IMR-90 (cell line): ENCODE results near the gene GREB1L. TPM values are rescaled to one million over a fixed set of nuclear protein-coding genes. Genes with fewer than 3 reads are reported as not detected.

Source experiments
- ATAC-seq: fragments of 200-7000 bp; cut with Tn5 transposase; 2 replicates; pipeline ENCODE4 v1.9.1; 2020; ENCODE audit warnings: low read depth, mild to moderate bottlenecking, moderate library complexity
- BruUV-seq: library from RNA; stranded (reverse); fragments of 400-500 nt; replicated peaks from 2 replicates; lab custom pipeline; 2021; lab: Mats Ljungman, UMichigan
- CTCF ChIA-PET: fragments of 300-600 bp; formaldehyde crosslinking; extraction: SDS; loops from one replicate; lab custom pipeline; 2021; ENCODE audit warnings: antibody characterized with exemption; lab: Yijun Ruan, JAX
- POLR2A ChIA-PET: fragments of 300-600 bp; sonication (Branson Sonifier 250); formaldehyde crosslinking; loops from one replicate; lab custom pipeline; 2022; ENCODE audit warnings: antibody characterized with exemption; ENCODE audit not compliant: unreplicated experiment; lab: Charles Lee
- DNase-seq: peaks from one replicate; pipeline ENCODE4 v3.0.0; 2013
- H2AFZ ChIP-seq: replicated peaks from 2 replicates; pipeline ENCODE3; 2013; ENCODE audit warnings: low read length, mild to moderate bottlenecking; ENCODE audit not compliant: poor library complexity
- H2AK5ac ChIP-seq: 2 replicates; pipeline ENCODE4 v1.6.1; 2013; ENCODE audit warnings: low read depth, low read length, inconsistent platforms
- H2AK9ac ChIP-seq: replicated peaks from 2 replicates; pipeline ENCODE3; 2013; ENCODE audit warnings: mild to moderate bottlenecking, low read depth, low read length, moderate library complexity; ENCODE audit not compliant: poor library complexity
- H2BK120ac ChIP-seq: 2 replicates; pipeline ENCODE4 v1.6.1; 2013; ENCODE audit warnings: low read depth, low read length, inconsistent platforms
- H2BK15ac ChIP-seq: 3 replicates; pipeline ENCODE4 v1.6.1; 2013; ENCODE audit warnings: low read depth, low read length, inconsistent platforms
- H2BK20ac ChIP-seq: 2 replicates; pipeline ENCODE4 v1.6.1; 2013; ENCODE audit warnings: low read depth, mild to moderate bottlenecking, inconsistent platforms, low read length, moderate library complexity
- H2BK5ac ChIP-seq: 2 replicates; pipeline ENCODE4 v1.6.1; 2013; ENCODE audit warnings: mild to moderate bottlenecking, low read depth, low read length, inconsistent platforms; ENCODE audit not compliant: poor library complexity, severe bottlenecking
- H3K14ac ChIP-seq: replicated peaks from 2 replicates; pipeline ENCODE4 v1.6.1; 2013; ENCODE audit warnings: low read depth, low read length, inconsistent platforms
- H3K18ac ChIP-seq: 2 replicates; pipeline ENCODE4 v1.6.1; 2013; ENCODE audit warnings: low read depth, low read length, control low read depth
- H3K23ac ChIP-seq: 2 replicates; pipeline ENCODE4 v1.6.1; 2013; ENCODE audit warnings: low read depth, low read length, inconsistent platforms
- H3K27ac ChIP-seq: 2 replicates; pipeline ENCODE4 v1.5.1; 2013; ENCODE audit warnings: mild to moderate bottlenecking, control low read depth, low read length; ENCODE audit not compliant: insufficient read depth
- H3K27me3 ChIP-seq: 2 replicates; pipeline ENCODE4 v1.6.1; 2013; ENCODE audit warnings: low read length; ENCODE audit not compliant: control insufficient read depth, insufficient read depth
- H3K36me3 ChIP-seq: 2 replicates; pipeline ENCODE4 v1.6.1; 2013; ENCODE audit warnings: low read length, mixed read lengths; ENCODE audit not compliant: control insufficient read depth, insufficient read depth
- H3K4ac ChIP-seq: 2 replicates; pipeline ENCODE4 v1.6.1; 2013; ENCODE audit warnings: low read depth, low read length, inconsistent platforms
- H3K4me1 ChIP-seq: 2 replicates; pipeline ENCODE4 v1.6.1; 2013; ENCODE audit warnings: low read length, mixed read lengths; ENCODE audit not compliant: control insufficient read depth, insufficient read depth
- H3K4me2 ChIP-seq: 2 replicates; pipeline ENCODE4 v1.6.1; 2013; ENCODE audit warnings: low read depth, mild to moderate bottlenecking, control low read depth, low read length, moderate library complexity
- H3K4me3 ChIP-seq: 2 replicates; pipeline ENCODE4 v1.5.1; 2013; ENCODE audit warnings: low read depth, mild to moderate bottlenecking, control low read depth, low read length, moderate library complexity; ENCODE audit not compliant: insufficient read depth
- H3K56ac ChIP-seq: 2 replicates; pipeline ENCODE4 v1.6.1; 2013; ENCODE audit warnings: low read length, inconsistent platforms; ENCODE audit not compliant: insufficient read depth; ENCODE audit errors: extremely low read depth
- H3K79me1 ChIP-seq, 2 experiments: 2 replicates each; pipeline ENCODE4 v1.6.1; 2013; ENCODE audit warnings: low read length in 2 of 2, inconsistent platforms in 1 of 2, low read depth in 1 of 2
- H3K9ac ChIP-seq: 2 replicates; pipeline ENCODE4 v1.6.1; 2013; ENCODE audit warnings: low read depth, low read length, control low read depth
- H3K9me1 ChIP-seq: 2 replicates; pipeline ENCODE4 v1.6.1; 2013; ENCODE audit warnings: low read length, inconsistent platforms; ENCODE audit not compliant: insufficient read depth
- H3K9me3 ChIP-seq: 2 replicates; pipeline ENCODE4 v1.6.1; 2013; ENCODE audit warnings: low read length; ENCODE audit not compliant: control insufficient read depth, insufficient read depth
- H4K20me1 ChIP-seq: 2 replicates; pipeline ENCODE4 v1.6.1; 2013; ENCODE audit warnings: low read length, inconsistent platforms; ENCODE audit not compliant: insufficient read depth
- H4K5ac ChIP-seq: 2 replicates; pipeline ENCODE4 v1.6.1; 2013; ENCODE audit warnings: mild to moderate bottlenecking, low read depth, low read length, control low read depth
- H4K8ac ChIP-seq, 2 experiments: 2 replicates each; pipeline ENCODE4 v1.6.1; 2013; ENCODE audit warnings: low read depth in 2 of 2, low read length in 2 of 2, control low read depth in 1 of 2, inconsistent platforms in 1 of 2
- H4K91ac ChIP-seq: 2 replicates; pipeline ENCODE4 v1.6.1; 2013; ENCODE audit warnings: low read depth, low read length, inconsistent platforms; ENCODE audit not compliant: insufficient read depth
- MAFK ChIP-seq: IDR thresholded peaks from 2 replicates; pipeline ENCODE4 v1.6.1; 2012; ENCODE audit warnings: low read depth, low read length, improper control_type of control experiment
- MXI1 ChIP-seq: IDR thresholded peaks from 2 replicates; pipeline ENCODE4 v1.6.1; 2012; ENCODE audit warnings: low read depth, mild to moderate bottlenecking, low read length, moderate library complexity, borderline replicate concordance
- WGBS, 2 experiments: methylation state at CpG; one replicate each; pipeline versions ENCODE4 v1.1.5 to v1.1.7; 2013; ENCODE audit warnings: missing lambda C conversion rate in 2 of 2; ENCODE audit not compliant: insufficient read length in 1 of 2; ENCODE audit errors: extremely low coverage in 2 of 2; 5-methylcytosine and 5-hydroxymethylcytosine counted together
- dilution Hi-C: fragments of 300-500 bp; cut with HindIII; formaldehyde crosslinking; loops from one replicate; pipeline ENCODE4 v1.14.3; 2018; ENCODE audit warnings: low sequenced_read_pairs; ENCODE audit not compliant: unreplicated experiment
- in situ Hi-C: fragments of 300-500 bp; cut with MboI; formaldehyde crosslinking; loops from 3 replicates; pipeline ENCODE4 v1.14.3; 2019; ENCODE audit warnings: low sequenced_read_pairs, inconsistent platforms, mixed read lengths
- intact Hi-C: fragments of 100-400 bp; cut with micrococcal nuclease; formaldehyde crosslinking; loops from 2 replicates; pipeline ENCODE4 v1.10.0; 2022
- polyA plus RNA-seq, 3 experiments: library from polyadenylated mRNA; depleted of rRNA; stranded (reverse); fragments of >200 nt; gene quantifications; 2 replicates each; pipeline ENCODE4 v1.2.3, GENCODE V29; 2012; ENCODE audit warnings: low replicate concordance in 1 of 3
- total RNA-seq: library from RNA; depleted of rRNA; stranded (reverse); fragments of >200 nt; gene quantifications from 2 replicates; pipeline ENCODE4 v1.2.3, GENCODE V29; 2012

Gene GREB1L
- total and polyA plus RNA-seq, 2 of the 4 experiments (the other 2 are of a cell fraction) = under 0.01 to 0.02 TPM

DNA sequence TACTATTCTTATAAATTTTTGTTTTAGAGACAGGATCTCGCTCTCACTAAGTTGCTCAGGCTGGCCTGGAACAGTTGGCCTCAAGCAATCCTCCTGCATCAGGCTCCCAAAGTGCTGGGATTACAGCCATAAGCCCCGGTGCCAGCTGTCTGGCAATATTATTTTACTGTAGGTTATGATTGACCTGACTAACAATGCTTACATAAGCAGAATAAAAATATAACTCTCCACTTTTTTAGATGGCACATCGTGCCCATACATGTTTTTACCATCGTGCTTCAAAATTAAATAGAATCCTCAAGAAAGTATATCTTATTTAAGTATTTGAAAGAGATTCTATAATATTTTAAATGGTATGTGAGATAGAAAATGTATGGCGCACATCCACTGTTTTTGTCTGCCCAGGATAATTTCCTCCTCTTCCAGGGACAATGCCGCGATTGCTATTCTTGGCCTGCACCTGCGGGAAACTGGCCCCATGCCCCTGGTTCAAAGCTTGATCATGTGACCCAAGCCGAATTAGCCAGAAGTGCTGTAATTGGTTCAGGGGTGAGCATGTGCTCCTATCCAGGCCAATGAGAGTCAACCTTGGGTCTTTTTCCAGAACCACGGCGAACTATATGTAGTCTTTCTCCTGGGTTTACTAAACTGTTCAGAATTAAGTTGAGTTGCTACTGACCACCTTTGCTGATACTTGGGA lies 38.3 kb upstream of the GREB1L start:
- CTCF ChIA-PET = no interaction called here
- H3K9me1 ChIP-seq = no peaks in the 10 kb centered on the region
- intact Hi-C loops = loop anchor here (5.0 kb wide), 2 partner anchors 159 to 674 kb away; no protein-coding TSS in a partner anchor

More for the DNA sequence above, 38.3 kb upstream of the GREB1L start:
- WGBS, 2 experiments = no CpG with 5 or more reads among the region's 11 CpGs
- H2BK120ac ChIP-seq = no peak overlapping the region
- H2AFZ ChIP-seq = no peak overlapping the region
- no peaks in the 10 kb centered on the region for H3K79me1 ChIP-seq
- no peak overlapping the region for H2BK5ac ChIP-seq
- H3K14ac ChIP-seq = no peak overlapping the region
- no peak overlapping the region for H2AK9ac ChIP-seq
- no peak overlapping the region for H3K9ac ChIP-seq
- no TSS peak for BruUV-seq
- H3K56ac ChIP-seq = no peak overlapping the region
- no peak overlapping the region for H2AK5ac ChIP-seq
- no peaks in the 10 kb centered on the region for H3K36me3 ChIP-seq
- 0 out of 2 replicates have a peak, but pooled peaks cover 1% of the 10 kb centered on the region for H3K27me3 ChIP-seq
- H4K8ac ChIP-seq = no peak overlapping the region
- ATAC-seq (no peak), DNase-seq (no peak)
- dilution Hi-C loops (no loop called here), in situ Hi-C loops (loop anchor here (5.0 to 25.0 kb wide), 3 partner anchors 49 to 734 kb away; no protein-coding TSS in a partner anchor)
- H3K18ac ChIP-seq = no peak overlapping the region
- no peak overlapping the region for H2BK15ac ChIP-seq
- H2BK20ac ChIP-seq = no peak overlapping the region
- peak; percentile 44; the same call in 1 of the 2 replicates for TF ChIP-seq MAFK
- no peak for TF ChIP-seq MXI1
- H3K4me1 ChIP-seq = no peaks in the 10 kb centered on the region
- no peak overlapping the region for H3K4me3 ChIP-seq
- no peak overlapping the region for H4K5ac ChIP-seq
- H4K91ac ChIP-seq = no peak overlapping the region
- H3K23ac ChIP-seq = no peak overlapping the region
- no peaks in the 10 kb centered on the region for H4K20me1 ChIP-seq
- H3K4me2 ChIP-seq = no peak overlapping the region
- no peaks in the 10 kb centered on the region for H3K9me3 ChIP-seq
- POLR2A ChIA-PET = no interaction called here
- H3K27ac ChIP-seq = no peak overlapping the region
- H3K4ac ChIP-seq = no peak overlapping the region
